Measurements from ENCODE around the gene CD14.
"Not testable (repeated sequence)": the region's sequence is repeated elsewhere in the genome, so short reads cannot be mapped to it uniquely, and the experiment has no call there.

CD14 gene

GRCh38 chr5:140635291-140636257 is 2.6 kb upstream of the CD14 start:
- in situ Hi-C loops (cut with MboI; ENCODE audit: low sequenced_read_pairs): no loop called here

- in situ Hi-C loops (cut with MboI; ENCODE audit: low sequenced_read_pairs): loop anchor here (5.0 kb wide), 1 partner anchor 67 kb away; no protein-coding TSS in a partner anchor
Measured at GRCh38 chr5:140634103-140634502, 1.1 kb upstream of the CD14 start.

- in situ Hi-C loops (cut with MboI; ENCODE audit: low sequenced_read_pairs): loop anchor here (5.0 kb wide), 1 partner anchor 66 kb away; no protein-coding TSS in a partner anchor
Measured at GRCh38 chr5:140633501-140633900, 526 bp upstream of the CD14 start.

- in situ Hi-C loops (cut with MboI; ENCODE audit: low sequenced_read_pairs): loop anchor here (5.0 kb wide), 1 partner anchor 65 kb away; no protein-coding TSS in a partner anchor
Measured at GRCh38 chr5:140632366-140633020, 482 bp downstream of the CD14 start.

- in situ Hi-C loops (cut with MboI; ENCODE audit: low sequenced_read_pairs): loop anchor here (5.0 kb wide), 1 partner anchor 65 kb away; no protein-coding TSS in a partner anchor
Measured at GRCh38 chr5:140631831-140632365, 1.1 kb downstream of the CD14 start.

- in situ Hi-C loops (cut with MboI; ENCODE audit: low sequenced_read_pairs): loop anchor here (5.0 kb wide), 1 partner anchor 64 kb away; no protein-coding TSS in a partner anchor
Measured at GRCh38 chr5:140631036-140631417, 1.9 kb downstream of the CD14 start.

- in situ Hi-C loops (cut with MboI; ENCODE audit: low sequenced_read_pairs): loop anchor here (5.0 kb wide), 1 partner anchor 63 kb away; no protein-coding TSS in a partner anchor
Measured at GRCh38 chr5:140630292-140631035, 2.5 kb downstream of the CD14 start.

GRCh38 chr5:140628711-140629110 is 4.3 kb downstream of the CD14 start:
- in situ Hi-C loops (cut with MboI; ENCODE audit: low sequenced_read_pairs): no loop called here

GRCh38 chr5:140627972-140628371 is 5.0 kb downstream of the CD14 start:
- in situ Hi-C loops (cut with MboI; ENCODE audit: low sequenced_read_pairs): no loop called here

GRCh38 chr5:140624886-140625285 is 8.1 kb downstream of the CD14 start:
- in situ Hi-C loops (cut with MboI; ENCODE audit: low sequenced_read_pairs): not testable (repeated sequence)

- in situ Hi-C loops (cut with MboI; ENCODE audit: low sequenced_read_pairs): not testable (repeated sequence)
Measured at GRCh38 chr5:140623061-140623460, 9.9 kb downstream of the CD14 start.

GRCh38 chr5:140622301-140622700 is 10.7 kb downstream of the CD14 start:
- in situ Hi-C loops (cut with MboI; ENCODE audit: low sequenced_read_pairs): no loop called here

- in situ Hi-C loops (cut with MboI; ENCODE audit: low sequenced_read_pairs): no loop called here
Measured at GRCh38 chr5:140611020-140611521, 21.9 kb downstream of the CD14 start.

- in situ Hi-C loops (cut with MboI; ENCODE audit: low sequenced_read_pairs): no loop called here
Measured at GRCh38 chr5:140609126-140609525, 23.8 kb downstream of the CD14 start.

GRCh38 chr5:140608722-140609121 is 24.3 kb downstream of the CD14 start:
- in situ Hi-C loops (cut with MboI; ENCODE audit: low sequenced_read_pairs): no loop called here

GRCh38 chr5:140607031-140607430 is 25.9 kb downstream of the CD14 start:
- in situ Hi-C loops (cut with MboI; ENCODE audit: low sequenced_read_pairs): no loop called here

GRCh38 chr5:140605879-140606278 is 27.1 kb downstream of the CD14 start:
- in situ Hi-C loops (cut with MboI; ENCODE audit: low sequenced_read_pairs): no loop called here

GRCh38 chr5:140603734-140604133 is 29.2 kb downstream of the CD14 start:
- in situ Hi-C loops (cut with MboI; ENCODE audit: low sequenced_read_pairs): no loop called here

GRCh38 chr5:140603446-140603698 is 29.6 kb downstream of the CD14 start:
- in situ Hi-C loops (cut with MboI; ENCODE audit: low sequenced_read_pairs): not testable (repeated sequence)

- in situ Hi-C loops (cut with MboI; ENCODE audit: low sequenced_read_pairs): no loop called here
Measured at GRCh38 chr5:140602147-140602546, 30.8 kb downstream of the CD14 start.

- in situ Hi-C loops (cut with MboI; ENCODE audit: low sequenced_read_pairs): no loop called here
Measured at GRCh38 chr5:140600096-140600495, 32.9 kb downstream of the CD14 start.

Data from HL-60/S4 treated with phorbol 12-myristate 13-acetate at 8.2 ng/mL for 4 days and 3 days (cell line).